Activated CD4-positive, alpha-beta T cell treated with anti-CD3 and anti-CD28 coated beads, Interleukin-2, amount 50 U/mL, for 16 hours (primary cell): ENCODE measurements around the gene DCTD.

Source experiments
- DNase-seq: peaks from one replicate; pipeline ENCODE4 v3.0.0-alpha.2; 2020

DCTD gene

DNA sequence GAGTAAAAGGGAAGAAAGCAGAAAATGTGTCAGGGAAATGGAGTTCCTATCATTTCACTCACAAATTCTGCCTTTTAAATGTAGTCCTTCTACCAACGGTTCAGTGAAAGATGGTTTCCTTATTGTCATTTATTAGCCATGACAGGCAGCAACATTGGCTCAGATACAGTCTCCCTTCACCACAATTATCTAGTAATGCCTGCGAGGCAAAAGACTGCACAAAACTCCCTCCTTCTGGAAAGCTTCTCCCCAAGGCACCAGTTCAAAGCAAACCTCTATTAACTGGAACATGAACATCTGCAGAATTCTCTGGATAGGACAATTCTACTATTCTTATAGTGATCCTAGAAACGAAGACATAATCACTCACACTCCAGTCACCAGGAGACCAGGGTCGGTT is 28.3 kb downstream of the DCTD start:
- DNase-seq = no peak

- no peak for DNase-seq
These were observed 30.4 kb downstream of the DCTD start for GRCh38 chr4:182886768-182887167.

DNA sequence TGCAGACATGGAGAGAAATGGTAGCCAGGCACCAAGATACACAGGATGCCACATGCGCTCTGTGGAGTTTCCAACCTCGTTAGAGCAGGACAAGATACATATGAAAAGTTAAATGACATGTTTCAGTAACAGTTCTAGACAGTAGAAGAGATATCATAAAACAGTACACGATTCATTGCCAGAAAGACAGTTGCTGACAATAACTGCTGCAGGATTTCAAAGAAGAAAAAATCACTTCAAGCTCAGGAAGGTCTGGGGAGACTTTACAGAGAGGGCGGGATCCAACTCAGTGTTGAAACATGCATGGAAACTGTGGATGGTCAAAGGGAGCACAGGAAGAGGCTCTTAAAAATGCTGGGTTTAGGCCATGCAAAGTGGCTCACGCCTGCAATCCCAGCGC is 31.0 kb downstream of the DCTD start:
- no peak for DNase-seq

DNA sequence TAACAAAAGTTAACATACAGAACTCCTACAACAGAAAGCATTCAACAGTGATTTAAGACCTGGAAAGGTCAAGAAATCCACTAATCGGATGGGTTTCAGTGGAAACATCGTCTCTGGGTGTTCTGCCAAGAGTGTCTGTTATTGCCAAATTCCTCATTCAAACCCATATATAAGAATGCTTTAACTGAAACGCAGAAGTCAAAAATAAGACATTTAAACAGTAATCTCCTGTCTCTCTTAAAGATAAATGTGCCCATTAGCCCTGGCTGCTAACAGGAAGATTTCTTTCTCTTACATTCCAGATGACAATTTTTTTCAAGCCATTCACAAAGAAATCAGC is 31.5 kb downstream of the DCTD start:
- no peak for DNase-seq

- DNase-seq = no peak
These were observed 32.0 kb downstream of the DCTD start for GRCh38 chr4:182885022-182885737.

GRCh38 chr4:182884040-182884439 is 33.1 kb downstream of the DCTD start:
- no peak for DNase-seq

GRCh38 chr4:182883351-182883750 is 33.8 kb downstream of the DCTD start:
- no peak for DNase-seq

DNA sequence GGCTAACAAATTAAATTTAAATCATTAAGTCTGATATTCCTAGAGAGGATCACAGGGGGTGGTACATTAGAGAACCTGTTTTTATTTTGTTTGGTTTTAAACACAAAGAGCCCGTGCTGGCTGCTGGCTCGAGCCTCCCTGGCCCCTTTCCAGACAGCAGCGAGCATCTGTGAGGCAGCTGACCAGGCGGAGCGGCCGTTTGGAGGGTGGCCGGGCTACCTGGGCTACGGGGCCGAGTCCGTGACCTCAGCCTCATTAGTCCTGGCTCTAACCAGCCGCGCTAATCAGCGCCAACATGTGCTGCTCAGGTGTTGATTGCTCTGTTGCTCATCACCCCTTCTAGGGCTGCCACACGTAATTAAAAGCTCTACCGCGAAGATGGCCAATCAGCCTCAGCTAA is 35.3 kb downstream of the DCTD start:
- no peak for DNase-seq

GRCh38 chr4:182880387-182881356 is 36.5 kb downstream of the DCTD start:
- no peak for DNase-seq

DNA sequence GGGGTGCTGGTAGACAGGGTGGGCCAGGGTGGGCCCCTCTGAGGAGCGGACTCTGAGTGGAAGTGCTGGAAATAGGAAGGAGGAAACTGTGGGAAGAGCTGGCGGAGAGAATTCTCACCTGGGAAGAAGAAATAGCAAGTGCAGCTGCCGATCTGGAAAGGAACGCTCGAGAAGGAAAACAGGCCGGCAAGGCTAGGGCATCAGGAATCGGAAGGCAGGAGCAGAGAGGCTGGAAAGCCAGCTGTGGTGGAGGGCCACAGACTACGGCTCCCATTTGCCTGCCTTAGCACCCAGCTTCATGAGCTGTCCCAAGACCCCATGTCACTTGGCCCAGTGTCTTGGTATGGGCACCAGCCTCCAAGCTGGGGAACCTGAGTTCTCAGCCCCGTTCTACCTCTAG is 37.3 kb downstream of the DCTD start:
- DNase-seq = no peak

GRCh38 chr4:182878633-182879495 is 38.3 kb downstream of the DCTD start:
- no peak for DNase-seq

DNA sequence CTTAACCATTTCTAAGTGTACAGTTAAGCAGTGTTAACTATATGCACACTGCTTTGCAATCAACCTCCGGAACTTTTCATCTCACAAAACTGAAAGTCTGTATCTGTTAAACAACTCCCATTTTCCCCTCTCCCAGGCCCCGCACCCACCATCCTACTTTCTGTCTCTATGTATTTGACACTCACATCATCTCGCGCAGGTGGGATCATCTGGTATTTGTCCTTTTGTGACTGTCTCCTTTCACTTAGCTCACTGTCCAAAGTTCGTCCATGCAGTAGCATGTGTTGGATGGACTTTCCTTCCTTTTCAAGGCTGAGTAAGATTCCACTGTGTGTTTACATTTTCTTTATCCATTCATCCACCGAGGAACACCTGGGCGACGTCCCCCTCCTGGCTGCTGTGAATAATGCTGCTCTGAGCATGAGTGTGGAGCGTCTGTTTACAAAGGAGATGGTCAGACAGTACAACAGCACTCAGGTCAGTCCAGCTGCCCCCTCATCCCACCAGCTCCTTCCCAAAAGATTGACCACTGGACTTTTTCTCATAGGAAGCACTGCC is 39.8 kb downstream of the DCTD start:
- DNase-seq = no peak

DNA sequence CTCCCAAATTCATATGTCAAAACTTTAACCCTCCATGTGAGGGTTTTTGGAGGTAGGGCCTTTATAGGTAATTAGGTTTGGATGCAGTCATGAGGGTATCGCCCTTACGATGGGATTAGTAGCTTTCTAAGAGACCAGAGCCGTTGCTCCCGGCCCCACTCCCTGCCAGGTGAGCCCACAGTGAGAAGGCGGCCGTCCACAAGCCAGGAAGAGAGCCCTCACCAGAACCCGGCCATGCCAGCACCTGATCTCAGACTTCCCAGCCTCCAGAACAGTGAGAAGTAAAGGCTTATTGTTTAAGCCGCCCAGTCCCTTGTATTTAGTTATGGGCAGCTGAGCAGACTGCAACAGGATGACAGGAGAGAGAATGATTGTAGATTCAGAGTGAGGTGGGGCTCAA is 40.8 kb downstream of the DCTD start:
- DNase-seq = no peak

GRCh38 chr4:182875453-182876405 is 41.5 kb downstream of the DCTD start:
- no peak for DNase-seq

DNA sequence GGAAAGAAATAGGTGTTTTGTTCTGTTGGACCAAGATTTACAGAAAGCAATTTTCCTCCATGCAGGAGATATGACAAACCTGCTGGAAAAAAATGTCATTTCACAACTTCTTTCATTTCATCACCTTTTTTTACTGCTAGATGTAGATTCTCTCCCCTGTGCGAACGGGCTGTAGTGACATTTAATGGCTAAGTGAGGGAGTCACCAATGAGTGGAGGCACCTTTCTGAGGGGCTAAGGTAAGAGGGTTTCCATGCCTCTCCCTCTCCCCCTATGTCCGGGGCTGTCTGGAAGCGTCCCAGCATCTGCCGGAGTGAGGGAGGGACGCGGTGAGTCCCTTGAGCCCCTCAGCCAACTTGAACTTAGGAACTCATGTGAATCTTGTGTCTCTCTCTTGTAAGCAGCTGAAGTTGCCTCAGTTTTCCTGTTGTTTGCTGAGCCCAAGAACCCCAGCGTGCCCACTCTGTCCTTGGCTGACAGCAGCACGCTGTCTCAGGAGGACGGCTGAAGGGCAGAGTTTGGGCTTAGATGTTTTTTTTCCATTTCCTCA is 42.3 kb downstream of the DCTD start:
- no peak for DNase-seq

- DNase-seq = no peak
These were observed 42.9 kb downstream of the DCTD start for GRCh38 chr4:182874304-182874751.

DNA sequence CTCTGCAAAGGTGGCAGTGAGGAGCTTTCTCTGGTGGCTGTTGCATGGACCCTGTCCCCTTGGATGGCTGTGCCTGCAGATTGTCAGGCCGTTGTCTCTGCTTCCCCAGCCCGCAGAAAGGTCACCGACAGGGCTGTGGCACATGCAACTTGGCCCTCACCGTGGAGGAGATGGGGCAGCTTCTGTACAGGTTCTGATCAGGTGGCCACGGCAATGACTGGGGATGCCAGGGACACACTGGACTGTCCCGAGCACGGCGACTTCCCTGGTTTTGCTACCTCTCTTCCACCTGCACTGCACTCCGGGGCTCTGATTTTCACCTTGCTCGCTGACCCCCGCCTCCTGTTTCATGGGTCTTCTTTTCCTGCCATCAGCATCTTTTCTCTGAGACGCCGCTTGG is 43.5 kb downstream of the DCTD start:
- DNase-seq = no peak

DNA sequence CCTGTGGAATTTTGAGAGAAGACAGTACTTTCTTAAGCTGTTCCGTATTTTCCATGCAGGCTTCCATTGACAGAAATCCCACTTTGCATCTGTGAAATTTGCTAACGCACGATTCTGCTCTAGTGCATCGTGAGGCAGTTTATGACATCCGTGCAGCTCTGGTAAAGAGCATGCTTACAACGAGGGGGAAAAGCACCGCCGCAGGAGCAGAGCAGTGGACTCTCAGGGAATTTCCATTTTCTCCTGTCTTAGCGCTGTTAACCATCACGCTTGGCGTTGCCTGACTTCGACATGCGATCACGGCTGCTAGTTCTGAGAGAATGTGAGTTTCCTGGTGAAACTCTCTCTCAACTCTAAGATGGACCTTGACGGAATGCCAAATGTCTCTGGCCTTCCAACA is 43.9 kb downstream of the DCTD start:
- no peak for DNase-seq

DNA sequence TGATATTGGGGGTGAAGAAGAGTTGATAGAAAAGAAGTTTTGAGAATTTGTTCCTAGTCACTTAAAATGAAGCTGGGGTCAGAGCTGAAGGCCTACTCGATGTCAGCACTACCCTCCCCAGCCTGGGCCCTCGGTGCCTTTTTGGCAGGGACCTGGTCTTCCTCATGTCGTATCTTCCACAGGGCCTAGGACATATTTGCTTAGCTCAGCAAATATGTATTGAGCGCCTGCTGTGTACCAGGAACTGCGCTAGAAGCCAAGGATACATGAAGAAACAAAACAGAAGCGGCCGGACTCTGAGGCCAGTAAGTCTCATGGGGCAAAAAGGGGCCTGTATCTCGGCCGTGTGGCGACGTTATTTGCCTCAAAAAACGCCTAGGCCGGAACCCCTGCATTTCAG is 44.3 kb downstream of the DCTD start:
- DNase-seq = no peak

DNA sequence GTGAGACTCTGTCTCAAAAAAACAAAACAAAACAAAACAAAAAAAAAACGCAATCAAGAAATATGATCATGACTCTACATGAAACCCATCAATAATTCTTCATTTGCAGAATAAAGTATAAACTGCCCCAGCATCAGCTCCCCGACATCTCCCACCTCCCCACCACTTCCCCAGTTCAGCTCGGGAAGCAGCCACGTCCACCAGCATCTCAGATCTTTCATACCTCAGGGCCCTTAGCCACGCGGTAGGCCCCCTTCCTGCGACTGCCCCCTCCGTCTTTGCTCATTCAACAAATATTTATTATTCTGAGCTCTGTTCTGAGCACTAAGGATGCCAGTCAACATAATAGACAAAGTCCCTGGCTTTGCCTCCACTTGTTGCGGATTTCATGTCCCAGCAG is 45.6 kb downstream of the DCTD start:
- no peak for DNase-seq

DNA sequence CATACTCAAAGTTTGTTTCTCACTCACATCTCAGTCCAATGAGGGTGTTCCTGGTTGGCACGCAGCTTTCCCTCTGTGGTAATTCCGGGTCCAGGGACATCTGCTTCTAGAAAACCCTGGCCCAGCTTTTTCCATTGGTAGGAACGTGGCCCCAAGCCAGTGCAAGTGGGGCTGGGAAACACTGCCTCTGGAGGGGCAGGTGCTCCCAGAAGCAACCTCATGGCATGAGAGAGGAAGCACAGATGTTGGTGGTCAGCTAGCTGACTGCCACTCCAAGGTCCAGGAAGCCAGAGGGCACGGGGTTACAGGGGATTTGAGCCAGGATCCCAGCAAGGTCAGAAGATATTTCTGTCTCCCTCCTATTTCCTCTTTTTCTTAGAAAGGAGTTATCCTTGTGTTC is 47.5 kb downstream of the DCTD start:
- DNase-seq = no peak
